Activated CD4-positive, CD25-positive, alpha-beta regulatory T cell treated with anti-CD3 and anti-CD28 coated beads, Interleukin-2, amount 50 U/mL, for 16 hours (primary cell): ENCODE results near the gene PPARA.
"Not testable (repeated sequence)": the region's sequence is repeated elsewhere in the genome, so short reads cannot be mapped to it uniquely, and the experiment has no call there.

Experiments
- DNase-seq: peaks from one replicate; pipeline ENCODE4 v3.0.0-alpha.2; 2020; ENCODE audit warnings: low read depth, low spot score

The PPARA gene

GRCh38 chr22:46125816-46126765, 24.2 kb upstream of the PPARA start:
- no peak for DNase-seq

GRCh38 chr22:46126853-46127385, 23.4 kb upstream of the PPARA start:
- DNase-seq, result no peak

- no peak for DNase-seq
These were observed 22.8 kb upstream of the PPARA start for GRCh38 chr22:46127556-46127955.

- DNase-seq, result no peak
These were observed 21.7 kb upstream of the PPARA start for GRCh38 chr22:46128606-46129005.

- DNase-seq, result no peak
These were observed 20.8 kb upstream of the PPARA start for GRCh38 chr22:46129390-46130041.

GRCh38 chr22:46131151-46131587, 19.2 kb upstream of the PPARA start:
- DNase-seq, result no peak

GRCh38 chr22:46132193-46132829, 18.0 kb upstream of the PPARA start:
- DNase-seq, result not testable (repeated sequence)

GRCh38 chr22:46132830-46133587, 17.3 kb upstream of the PPARA start:
- no peak for DNase-seq

- no peak for DNase-seq
These were observed 16.8 kb upstream of the PPARA start for GRCh38 chr22:46133588-46133855.

GRCh38 chr22:46134111-46134705, 16.1 kb upstream of the PPARA start:
- DNase-seq, result no peak

GRCh38 chr22:46135611-46136485, 14.5 kb upstream of the PPARA start:
- DNase-seq, result no peak

GRCh38 chr22:46136486-46137217, 13.7 kb upstream of the PPARA start:
- DNase-seq, result no peak

- DNase-seq, result no peak
These were observed 13.0 kb upstream of the PPARA start for GRCh38 chr22:46137218-46137766.

GRCh38 chr22:46138058-46138797, 12.1 kb upstream of the PPARA start:
- no peak for DNase-seq

- DNase-seq, result not testable (repeated sequence)
These were observed 10.9 kb upstream of the PPARA start for GRCh38 chr22:46139417-46139816.

- DNase-seq, result no peak
These were observed 10.4 kb upstream of the PPARA start for GRCh38 chr22:46139895-46140350.

GRCh38 chr22:46140989-46141928, 9.1 kb upstream of the PPARA start:
- no peak for DNase-seq
